HEK293T (cell line): ENCODE data around the gene PSMA8.

ENCODE experiments used
- CTCF ChIA-PET: fragments of 350-600 bp; formaldehyde crosslinking; extraction: SDS; loops from one replicate; lab custom pipeline; 2021; ENCODE audit warnings: antibody characterized with exemption, inconsistent platforms; lab: Yijun Ruan, JAX
- POLR2A ChIA-PET: fragments of 350-600 bp; formaldehyde crosslinking; extraction: SDS; loops from one replicate; lab custom pipeline; 2020; ENCODE audit warnings: antibody characterized with exemption, inconsistent platforms; lab: Yijun Ruan, JAX
- DNase-seq: peaks from one replicate; pipeline ENCODE4 v3.0.0; 2012; ENCODE audit warnings: mixed read lengths; ENCODE audit errors: extremely low spot score
- ARNT ChIP-seq: fragments of 450-650 bp; IDR thresholded peaks from 2 replicates; pipeline ENCODE4 v1.6.1; 2017; ENCODE audit warnings: mild to moderate bottlenecking
- BHLHE40 ChIP-seq: fragments of 450-650 bp; IDR thresholded peaks from 2 replicates; pipeline ENCODE4 v1.6.1; 2016; ENCODE audit warnings: mild to moderate bottlenecking, moderate library complexity, borderline replicate concordance
- CTBP1 ChIP-seq: fragments of 450-650 bp; IDR thresholded peaks from 2 replicates; pipeline ENCODE4 v1.6.1; 2016; ENCODE audit warnings: borderline replicate concordance
- ELF4 ChIP-seq: fragments of 450-650 bp; IDR thresholded peaks from 2 replicates; pipeline ENCODE4 v1.6.1; 2017; ENCODE audit warnings: antibody characterized with exemption
- FOXA1 ChIP-seq: fragments of 450-650 bp; IDR thresholded peaks from 2 replicates; pipeline ENCODE4 v1.6.1; 2016; ENCODE audit warnings: mild to moderate bottlenecking
- FOXK2 ChIP-seq: fragments of 450-650 bp; IDR thresholded peaks from 2 replicates; pipeline ENCODE4 v1.6.1; 2016; ENCODE audit warnings: mild to moderate bottlenecking
- FOXM1 ChIP-seq: fragments of 450-650 bp; IDR thresholded peaks from 2 replicates; pipeline ENCODE4 v1.6.1; 2017; ENCODE audit warnings: mild to moderate bottlenecking, borderline replicate concordance
- HDGF ChIP-seq: fragments of 450-650 bp; IDR thresholded peaks from 2 replicates; pipeline ENCODE4 v1.6.1; 2017; ENCODE audit warnings: antibody characterized with exemption, borderline replicate concordance
- L3MBTL2 ChIP-seq: fragments of 450-650 bp; conservative IDR thresholded peaks from 2 replicates; pipeline ENCODE4 v1.6.1; 2016; ENCODE audit warnings: mild to moderate bottlenecking
- LEF1 ChIP-seq: fragments of 450-650 bp; IDR thresholded peaks from 2 replicates; pipeline ENCODE4 v1.6.1; 2017; ENCODE audit warnings: mild to moderate bottlenecking, borderline replicate concordance
- NFRKB ChIP-seq: fragments of 450-650 bp; IDR thresholded peaks from 2 replicates; pipeline ENCODE4 v1.6.1; 2016; ENCODE audit warnings: mild to moderate bottlenecking, moderate library complexity
- SP1 ChIP-seq: fragments of 450-650 bp; IDR thresholded peaks from 2 replicates; pipeline ENCODE4 v1.6.1; 2017
- SUZ12 ChIP-seq: fragments of 450-650 bp; IDR thresholded peaks from 2 replicates; pipeline ENCODE4 v1.6.1; 2016; ENCODE audit warnings: mild to moderate bottlenecking
- TARDBP ChIP-seq: fragments of 450-650 bp; IDR thresholded peaks from 2 replicates; pipeline ENCODE4 v1.6.1; 2016
- ZNF384 ChIP-seq: fragments of 450-650 bp; IDR thresholded peaks from 2 replicates; pipeline ENCODE4 v1.6.1; 2016
- TF ChIP-seq, protein P1 (sequence below): fragments of 450-650 bp; IDR thresholded peaks from 2 replicates; pipeline ENCODE4 v1.6.1; 2016

PSMA8 gene

GRCh38 chr18:26206488-26206887 is 72.8 kb downstream of the PSMA8 start:
- CTCF ChIA-PET = no interaction called here
- DNase-seq = no peak
- TF ChIP-seq NFRKB (no peak), ARNT (no peak), FOXM1 (no peak), ELF4 (no peak), CTBP1 (no peak), HDGF (no peak), FOXA1 (no peak), SP1 (no peak), BHLHE40 (no peak)
- POLR2A ChIA-PET = interaction anchor here (1.6 kb wide), 1 partner anchor 20 kb away, joined by 6 read pairs; the partner anchor contains the start of gene TAF4B

DNA sequence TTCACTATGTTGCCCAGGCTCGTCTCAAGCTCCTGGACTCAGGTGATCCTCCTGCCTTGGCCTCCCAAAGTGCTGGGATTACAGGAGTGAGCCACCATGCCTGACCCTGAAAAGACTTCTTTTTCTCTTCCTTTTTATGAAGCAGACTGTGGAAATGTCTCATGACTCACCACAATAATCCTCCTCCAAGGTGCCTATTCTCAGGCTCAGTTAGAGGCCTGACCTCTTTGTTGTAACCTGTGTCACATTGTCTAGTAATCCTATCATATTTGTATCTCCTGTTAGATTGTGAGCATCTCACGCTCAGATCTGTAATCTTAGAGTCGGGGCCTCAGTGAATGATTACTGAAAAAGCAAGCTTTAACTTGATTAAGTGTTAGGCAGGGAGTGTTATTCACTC is 74.3 kb downstream of the PSMA8 start:
- ChIA-PET CTCF (no interaction called here), POLR2A (interaction anchor here (1.6 kb wide), 1 partner anchor 18 kb away, joined by 6 read pairs; the partner anchor contains the start of gene TAF4B)
- DNase-seq = no peak
- no peak for TF ChIP-seq LEF1

DNA sequence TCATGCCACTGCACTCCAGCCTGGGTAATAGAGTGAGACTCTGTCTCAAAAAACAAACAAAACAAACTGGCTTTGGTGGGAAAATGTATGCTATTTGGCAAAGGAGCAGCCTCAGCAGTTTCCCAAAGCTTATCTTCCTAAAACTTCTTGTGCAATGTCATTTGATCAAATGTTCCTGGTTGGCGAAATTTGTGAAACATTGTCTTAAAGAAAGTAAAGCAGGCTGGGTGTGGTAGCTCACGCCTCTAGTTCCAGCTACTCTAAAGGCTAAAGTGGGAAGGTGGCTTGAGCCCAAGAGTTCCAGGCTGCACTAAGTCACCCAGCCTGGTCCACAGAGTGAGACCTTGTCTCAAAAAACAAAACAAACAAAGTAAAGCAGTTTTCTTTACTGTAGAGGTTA is 75.3 kb downstream of the PSMA8 start:
- ChIA-PET POLR2A (no interaction called here), CTCF (interaction anchor here (0.6 to 0.7 kb wide), 3 partner anchors 120 to 1555 kb away, joined by 3 to 4 read pairs (median 3); no protein-coding TSS in a partner anchor)
- DNase-seq = no peak
- no peak for TF ChIP-seq SP1
- no peak for TF ChIP-seq FOXM1
- no peak for TF ChIP-seq TARDBP

DNA sequence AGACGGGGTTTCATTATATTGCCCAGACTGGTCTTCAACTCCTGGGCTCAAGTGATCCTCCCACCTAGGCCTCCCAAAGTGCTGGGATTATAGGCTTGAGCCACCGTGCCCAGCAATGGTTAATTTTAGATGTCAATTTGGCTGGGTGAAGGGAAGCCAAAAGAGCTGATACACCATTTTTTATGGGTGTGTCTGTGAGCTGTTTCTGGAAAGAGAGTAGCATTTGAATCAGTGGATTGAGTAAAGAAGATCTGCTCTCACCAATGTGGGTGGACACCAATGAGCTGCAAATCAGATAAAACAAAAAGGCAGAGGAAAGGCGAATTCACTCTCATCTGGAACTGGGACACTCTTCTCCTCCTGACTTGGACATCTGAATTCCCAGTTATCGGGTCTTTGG is 76.5 kb downstream of the PSMA8 start:
- POLR2A ChIA-PET = no interaction called here
- no peak for DNase-seq
- TF ChIP-seq L3MBTL2 (no peak), NFRKB (no peak), TARDBP (no peak), BHLHE40 (no peak), FOXM1 (no peak), ELF4 (no peak), ZNF384 (no peak), ARNT (no peak), SUZ12 (no peak), CTBP1 (no peak), FOXA1 (no peak), FOXK2 (no peak), SP1 (no peak), HDGF (no peak), LEF1 (no peak)
- TF ChIP-seq, protein P1, sequence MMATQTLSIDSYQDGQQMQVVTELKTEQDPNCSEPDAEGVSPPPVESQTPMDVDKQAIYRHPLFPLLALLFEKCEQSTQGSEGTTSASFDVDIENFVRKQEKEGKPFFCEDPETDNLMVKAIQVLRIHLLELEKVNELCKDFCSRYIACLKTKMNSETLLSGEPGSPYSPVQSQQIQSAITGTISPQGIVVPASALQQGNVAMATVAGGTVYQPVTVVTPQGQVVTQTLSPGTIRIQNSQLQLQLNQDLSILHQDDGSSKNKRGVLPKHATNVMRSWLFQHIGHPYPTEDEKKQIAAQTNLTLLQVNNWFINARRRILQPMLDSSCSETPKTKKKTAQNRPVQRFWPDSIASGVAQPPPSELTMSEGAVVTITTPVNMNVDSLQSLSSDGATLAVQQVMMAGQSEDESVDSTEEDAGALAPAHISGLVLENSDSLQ = no peak
- CTCF ChIA-PET = no interaction called here

DNA sequence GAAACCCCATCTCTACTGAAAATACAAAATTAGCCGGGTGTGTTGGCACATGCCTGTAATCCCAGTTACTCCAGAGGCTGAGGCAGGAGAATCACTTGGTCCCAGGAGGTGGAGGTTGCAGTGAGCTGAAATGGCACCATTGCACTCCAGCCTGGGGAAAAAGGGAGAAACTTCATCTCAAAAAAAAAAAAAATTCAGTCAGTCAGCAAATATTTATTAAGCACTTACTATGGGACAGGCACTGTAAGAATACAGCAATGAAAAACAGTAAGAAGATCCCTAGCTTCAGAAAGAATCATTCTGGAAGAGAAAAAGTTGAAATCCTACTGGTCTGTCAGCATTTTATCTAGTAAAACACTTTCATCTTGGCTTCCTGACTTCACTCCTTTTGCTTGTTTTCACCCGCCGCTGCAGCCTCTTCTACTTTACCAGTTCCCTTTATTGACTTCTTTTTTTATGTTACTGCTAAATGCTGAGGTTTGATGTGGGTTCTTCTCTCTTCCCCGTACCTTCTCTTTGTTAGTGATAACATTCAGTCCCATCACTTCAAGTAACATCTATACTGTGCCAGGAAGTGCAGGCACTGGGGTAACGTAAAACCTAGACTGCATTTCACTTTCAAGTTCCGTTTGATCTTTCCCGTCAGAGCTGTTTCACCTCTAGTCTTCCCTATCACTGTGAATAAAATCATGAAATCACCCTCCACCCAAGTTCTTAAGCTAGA is 81.7 kb downstream of the PSMA8 start:
- POLR2A ChIA-PET = no interaction called here
- CTCF ChIA-PET = no interaction called here
- no peak for DNase-seq
- TF ChIP-seq FOXM1 (no peak), ELF4 (no peak), LEF1 (no peak), FOXA1 (no peak), HDGF (no peak), ARNT (no peak), NFRKB (no peak), L3MBTL2 (no peak), FOXK2 (no peak), ZNF384 (no peak), CTBP1 (no peak)
- TF ChIP-seq, protein P1 = no peak

- ChIA-PET CTCF (interaction anchor here (0.6 kb wide), 1 partner anchor 248 kb away, joined by 3 read pairs; no protein-coding TSS in a partner anchor), POLR2A (interaction anchor here (1.1 to 1.2 kb wide), 2 partner anchors 10 to 1666 kb away, joined by 3 to 4 read pairs; no protein-coding TSS in a partner anchor)
- TF ChIP-seq FOXK2 (no peak), HDGF (no peak), NFRKB (no peak), FOXA1 (no peak), SP1 (no peak), L3MBTL2 (no peak), FOXM1 (no peak), ELF4 (no peak), TARDBP (no peak), ARNT (no peak), SUZ12 (no peak), BHLHE40 (no peak), CTBP1 (no peak), LEF1 (no peak), ZNF384 (no peak)
- TF ChIP-seq, protein P1 = no peak
- DNase-seq = no peak
Measured at GRCh38 chr18:26225022-26225693, 91.5 kb downstream of the PSMA8 start.
